Measurements from ENCODE around the gene BCKDK. TPM values are rescaled to one million over a fixed set of nuclear protein-coding genes. Genes with fewer than 3 reads are reported as not detected.
A peak's percentile ranks its signal among the peaks of the same experiment; 100 is the strongest.

The BCKDK gene
- total RNA-seq, 4 donors from 2014 or later = 37.9 to 53.4 (median 45.6) TPM

DNA sequence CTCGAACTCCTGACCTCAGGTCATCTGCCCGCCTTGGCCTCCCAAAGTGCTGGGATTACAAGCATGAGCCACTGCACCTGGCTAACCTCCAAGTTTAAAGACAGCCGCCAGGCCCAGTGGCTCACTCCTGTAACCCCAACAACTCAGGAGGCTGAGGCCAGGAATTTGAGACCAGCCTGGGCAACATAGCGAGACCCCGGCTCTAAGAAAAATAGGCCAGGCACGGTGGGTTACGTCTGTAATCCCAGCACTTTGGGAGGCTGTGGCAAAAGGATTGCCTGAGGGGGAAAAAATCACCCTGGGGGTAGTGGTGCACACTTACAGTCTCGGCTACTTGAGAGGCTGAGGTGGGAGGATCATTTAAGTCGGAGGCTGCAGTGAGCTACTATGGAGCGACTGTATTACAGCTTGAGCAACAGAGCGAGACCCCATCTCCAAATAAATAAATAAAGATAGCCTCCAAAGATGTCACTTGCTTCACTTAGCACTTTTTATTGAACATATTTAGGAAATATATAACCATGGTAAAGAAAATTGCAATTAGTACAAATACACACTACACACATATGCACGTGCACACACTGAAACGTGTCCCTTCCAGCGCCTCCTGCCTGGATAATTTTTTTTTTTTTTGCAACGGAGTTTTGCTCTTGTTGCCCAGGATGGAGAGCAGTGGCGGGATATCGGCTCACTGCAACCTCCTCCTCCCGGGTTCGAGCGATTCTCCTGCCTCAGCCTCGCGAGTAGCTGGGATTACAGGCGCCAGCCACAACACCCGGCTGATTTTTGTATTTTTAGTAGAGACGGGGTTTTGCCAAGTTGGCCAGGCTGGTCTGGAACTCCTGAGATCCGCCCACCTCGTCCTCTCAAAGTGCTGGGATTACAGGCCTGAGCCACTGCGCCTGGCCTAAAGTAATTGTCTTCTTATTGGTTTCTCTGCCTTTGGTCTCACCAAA, 1.4 kb upstream of the BCKDK start:
- no peak for DNase-seq (ENCODE audit: low spot score in 2 of 2)
- peak overlapping the region in 1 of 4 donors; percentile 96 for H3K27ac ChIP-seq
- H3K9me3 ChIP-seq = no peaks in the 10 kb centered on the region
- H3K4me1 ChIP-seq = peaks cover 0 to 30% (median 15%) of the 10 kb centered on the region in 4 donors
- 89 to 94% methylated on average over 28 of the region's 28 CpGs for WGBS, 2 donors
- peaks cover 0 to 26% (median 0%) of the 10 kb centered on the region in 3 donors for H3K36me3 ChIP-seq
- no peak overlapping the region for H3K4me3 ChIP-seq
- TF ChIP-seq POLR2A (IDR thresholded peaks at IDR 0.05) (no peak), EP300 (IDR thresholded peaks at IDR 0.05) (no peak)
- TF ChIP-seq, protein P1, sequence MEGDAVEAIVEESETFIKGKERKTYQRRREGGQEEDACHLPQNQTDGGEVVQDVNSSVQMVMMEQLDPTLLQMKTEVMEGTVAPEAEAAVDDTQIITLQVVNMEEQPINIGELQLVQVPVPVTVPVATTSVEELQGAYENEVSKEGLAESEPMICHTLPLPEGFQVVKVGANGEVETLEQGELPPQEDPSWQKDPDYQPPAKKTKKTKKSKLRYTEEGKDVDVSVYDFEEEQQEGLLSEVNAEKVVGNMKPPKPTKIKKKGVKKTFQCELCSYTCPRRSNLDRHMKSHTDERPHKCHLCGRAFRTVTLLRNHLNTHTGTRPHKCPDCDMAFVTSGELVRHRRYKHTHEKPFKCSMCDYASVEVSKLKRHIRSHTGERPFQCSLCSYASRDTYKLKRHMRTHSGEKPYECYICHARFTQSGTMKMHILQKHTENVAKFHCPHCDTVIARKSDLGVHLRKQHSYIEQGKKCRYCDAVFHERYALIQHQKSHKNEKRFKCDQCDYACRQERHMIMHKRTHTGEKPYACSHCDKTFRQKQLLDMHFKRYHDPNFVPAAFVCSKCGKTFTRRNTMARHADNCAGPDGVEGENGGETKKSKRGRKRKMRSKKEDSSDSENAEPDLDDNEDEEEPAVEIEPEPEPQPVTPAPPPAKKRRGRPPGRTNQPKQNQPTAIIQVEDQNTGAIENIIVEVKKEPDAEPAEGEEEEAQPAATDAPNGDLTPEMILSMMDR (IDR thresholded peaks at IDR 0.05) = no peak
- no peaks in the 10 kb centered on the region for H3K27me3 ChIP-seq

DNA sequence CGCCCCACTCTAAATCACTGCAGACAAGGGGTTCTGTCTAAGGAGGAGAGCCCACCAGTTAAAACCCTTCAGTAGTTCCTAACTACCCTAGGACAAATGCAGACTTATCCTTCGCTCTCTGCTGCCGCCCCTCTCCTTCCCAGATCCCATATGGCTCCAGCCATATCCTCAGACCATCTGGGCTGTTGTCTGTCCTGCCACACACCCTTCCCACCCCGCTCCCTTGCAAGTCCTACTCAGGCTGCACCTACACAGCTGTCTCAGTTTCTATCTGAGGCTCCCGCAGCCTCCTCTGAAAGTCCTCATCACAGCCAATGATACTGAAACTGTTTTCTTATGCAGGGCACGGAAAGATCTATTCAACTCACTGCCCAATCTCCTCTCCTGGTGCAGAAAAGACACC, 720 bp upstream of the BCKDK start:
- Histone ChIP-seq H3K4me1 (peaks cover 0 to 30% (median 15%) of the 10 kb centered on the region in 4 donors), H3K27ac (peak overlapping the region in 3 of 4 donors; percentile 30 to 96 (median 96)), H3K9me3 (no peaks in the 10 kb centered on the region), H3K36me3 (peaks cover 0 to 33% (median 0%) of the 10 kb centered on the region in 3 donors), H3K4me3 (no peak overlapping the region), H3K27me3 (no peaks in the 10 kb centered on the region)
- DNase-seq (ENCODE audit: low spot score in 2 of 2) = no peak
- TF ChIP-seq POLR2A (IDR thresholded peaks at IDR 0.05) (no peak), EP300 (IDR thresholded peaks at IDR 0.05) (no peak)
- TF ChIP-seq, protein P1 (IDR thresholded peaks at IDR 0.05) = no peak
- 92 to 93% methylated on average over 6 of the region's 6 CpGs for WGBS, 2 donors

DNA sequence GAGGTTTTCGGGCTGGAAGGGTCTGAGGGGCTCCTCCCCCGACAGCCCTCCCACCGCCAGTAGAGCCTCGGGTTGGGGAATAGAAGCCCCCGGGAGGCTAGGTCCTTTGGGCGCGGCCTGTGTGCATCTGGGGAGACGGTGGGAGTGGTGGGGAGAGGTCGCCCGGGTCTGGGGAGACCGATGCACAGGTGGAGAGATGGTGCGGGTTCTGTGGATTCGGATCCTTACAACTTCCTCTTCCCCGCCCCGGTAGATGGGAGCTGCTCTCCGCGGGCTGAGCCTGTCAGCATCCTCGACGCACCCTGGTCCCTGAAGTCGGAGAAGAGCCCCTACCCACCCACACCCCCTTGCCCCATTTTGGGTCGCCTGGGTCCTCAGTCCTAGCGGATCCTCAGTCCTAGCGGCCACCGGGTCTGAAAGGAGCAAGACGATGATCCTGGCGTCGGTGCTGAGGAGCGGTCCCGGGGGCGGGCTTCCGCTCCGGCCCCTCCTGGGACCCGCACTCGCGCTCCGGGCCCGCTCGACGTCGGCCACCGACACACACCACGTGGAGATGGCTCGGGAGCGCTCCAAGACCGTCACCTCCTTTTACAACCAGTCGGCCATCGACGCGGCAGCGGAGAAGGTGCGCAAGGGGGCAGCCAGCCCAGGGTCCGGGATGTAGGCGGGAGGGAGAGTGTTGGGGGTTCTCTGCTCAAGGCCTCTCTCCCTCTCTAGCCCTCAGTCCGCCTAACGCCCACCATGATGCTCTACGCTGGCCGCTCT, 790 bp downstream of the BCKDK start:
- no peak for DNase-seq (ENCODE audit: low spot score in 2 of 2)
- WGBS, 2 donors = 40 to 61% methylated on average over 36 to 54 of the region's 57 CpGs
- Histone ChIP-seq H3K36me3 (peaks cover 0 to 41% (median 0%) of the 10 kb centered on the region in 3 donors), H3K27ac (peak overlapping the region; percentile 83 to 96 (median 96)), H3K27me3 (no peaks in the 10 kb centered on the region), H3K4me3 (peak overlapping the region; percentile 81 to 97 (median 90)), H3K9me3 (no peaks in the 10 kb centered on the region), H3K4me1 (peaks cover 0 to 34% (median 15%) of the 10 kb centered on the region in 4 donors)
- TF ChIP-seq, protein P1 (IDR thresholded peaks at IDR 0.05) = no peak
- TF ChIP-seq POLR2A (IDR thresholded peaks at IDR 0.05) (no peak), EP300 (IDR thresholded peaks at IDR 0.05) (no peak)

DNA sequence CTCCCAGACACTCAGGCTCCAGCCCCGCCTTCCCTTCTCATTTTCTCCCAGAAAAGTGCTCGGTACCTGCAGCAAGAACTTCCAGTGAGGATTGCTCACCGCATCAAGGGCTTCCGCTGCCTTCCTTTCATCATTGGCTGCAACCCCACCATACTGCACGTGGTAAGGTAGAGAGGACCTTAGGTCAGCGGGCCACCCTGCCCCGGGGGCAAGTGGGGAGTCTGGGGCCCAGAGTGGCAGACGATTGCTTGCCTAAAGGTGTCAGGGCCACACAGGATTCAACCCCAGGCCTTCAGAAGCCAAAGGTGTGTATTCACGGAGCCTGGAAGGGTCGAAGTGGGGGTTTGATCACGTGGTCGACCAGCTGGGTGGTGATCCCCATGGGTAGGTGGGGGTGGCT, 1.4 kb downstream of the BCKDK start:
- Histone ChIP-seq H3K36me3 (peaks cover 0 to 41% (median 0%) of the 10 kb centered on the region in 3 donors), H3K4me1 (peaks cover 0 to 34% (median 15%) of the 10 kb centered on the region in 4 donors), H3K9me3 (no peaks in the 10 kb centered on the region), H3K27ac (peak overlapping the region in 2 of 4 donors; percentile 96), H3K27me3 (no peaks in the 10 kb centered on the region), H3K4me3 (no peak overlapping the region)
- DNase-seq (ENCODE audit: low spot score in 2 of 2) = no peak
- TF ChIP-seq EP300 (IDR thresholded peaks at IDR 0.05) (no peak), POLR2A (IDR thresholded peaks at IDR 0.05) (no peak)
- TF ChIP-seq, protein P1 (IDR thresholded peaks at IDR 0.05) = no peak
- WGBS, 2 donors = 87 to 90% methylated on average over 12 of the region's 12 CpGs

All from tibial nerve (tissue), 4 donors.